ENCODE measurements around the gene DMXL1. TPM values are rescaled to one million over a fixed set of nuclear protein-coding genes. Genes with fewer than 3 reads are reported as not detected.

The DMXL1 gene
- total RNA-seq, 1 donor from 2014 or later: 76.9 TPM

- CTCF ChIA-PET: interaction anchor here (0.9 to 5.3 kb wide), 7 partner anchors 34 to 388 kb away, joined by 3 to 73 read pairs (median 4); partner anchors contain the start of gene DTWD2
- TF ChIP-seq CTCF (IDR thresholded peaks at IDR 0.05): no peak
- Mint-ChIP-seq H3K9me3 (peaks cover 4% of the 10 kb centered on the region), H3K27ac (peak overlapping the region; percentile 87), H3K36me3 (ENCODE audit: low read depth) (no peaks in the 10 kb centered on the region), H3K4me3 (no peak overlapping the region), H3K4me1 (peaks cover 71% of the 10 kb centered on the region), H3K27me3 (no peaks in the 10 kb centered on the region)
- ATAC-seq (ENCODE audit: low read depth) (no peak), DNase-seq (no peak)
- intact Hi-C loops (cut with micrococcal nuclease): loop anchor here (1.0 to 5.0 kb wide), 8 partner anchors 49 to 413 kb away; partner anchors contain the start of genes DMXL1 and TNFAIP8
- POLR2A ChIA-PET: interaction anchor here (0.7 to 2.6 kb wide), 4 partner anchors 104 to 290 kb away, joined by 7 to 9 read pairs (median 8); no protein-coding TSS in a partner anchor
These were observed 48.1 kb upstream of the DMXL1 start for GRCh38 chr5:119022773-119023172.

- intact Hi-C loops (cut with micrococcal nuclease): no loop called here
- Mint-ChIP-seq H3K4me1 (peaks cover 73% of the 10 kb centered on the region), H3K27ac (peak overlapping the region; percentile 83), H3K36me3 (ENCODE audit: low read depth) (no peaks in the 10 kb centered on the region), H3K4me3 (peak overlapping the region; percentile 39), H3K9me3 (peaks cover 4% of the 10 kb centered on the region), H3K27me3 (no peaks in the 10 kb centered on the region)
- peak; percentile 10 for ATAC-seq (ENCODE audit: low read depth)
- no peak for TF ChIP-seq CTCF (IDR thresholded peaks at IDR 0.05)
- no peak for DNase-seq
- ChIA-PET POLR2A (interaction anchor here (0.6 to 3.5 kb wide), 3 partner anchors 42 to 383 kb away, joined by 3 to 29 read pairs (median 3); partner anchors contain the start of gene DMXL1), CTCF (no interaction called here)
These were observed 42.3 kb upstream of the DMXL1 start for GRCh38 chr5:119028575-119028974.

- no peaks in the 10 kb centered on the region for H3K9me3 Mint-ChIP-seq
- peak overlapping the region; percentile 95 for H3K27ac Mint-ChIP-seq
- DNase-seq (no peak), ATAC-seq (ENCODE audit: low read depth) (peak; percentile 38)
- intact Hi-C loops (cut with micrococcal nuclease): loop anchor here (1.0 to 2.0 kb wide), 2 partner anchors 14 to 43 kb away; partner anchors contain the start of gene DTWD2
- ChIA-PET POLR2A (interaction anchor here (0.8 to 3.5 kb wide), 9 partner anchors 9 to 385 kb away, joined by 3 to 29 read pairs (median 3); partner anchors contain the start of genes DMXL1 and DTWD2), CTCF (interaction anchor here (0.9 to 1.9 kb wide), 3 partner anchors 9 to 148 kb away, joined by 3 to 6 read pairs (median 3); no protein-coding TSS in a partner anchor)
- no peaks in the 10 kb centered on the region for H3K36me3 Mint-ChIP-seq (ENCODE audit: low read depth)
- TF ChIP-seq CTCF (IDR thresholded peaks at IDR 0.05): no peak
- H3K27me3 Mint-ChIP-seq: no peaks in the 10 kb centered on the region
- peaks cover 65% of the 10 kb centered on the region for H3K4me1 Mint-ChIP-seq
- peak overlapping the region; percentile 60 for H3K4me3 Mint-ChIP-seq
These were observed 39.6 kb upstream of the DMXL1 start for GRCh38 chr5:119031011-119031886.

GRCh38 chr5:119031905-119032304, 39.0 kb upstream of the DMXL1 start:
- ATAC-seq (ENCODE audit: low read depth): peak; percentile 87
- POLR2A ChIA-PET: interaction anchor here (0.6 to 3.5 kb wide), 6 partner anchors 10 to 236 kb away, joined by 3 to 37 read pairs (median 9); partner anchors contain the start of gene DMXL1
- CTCF ChIA-PET: interaction anchor here (0.9 to 1.9 kb wide), 3 partner anchors 10 to 148 kb away, joined by 3 to 6 read pairs (median 3); no protein-coding TSS in a partner anchor
- TF ChIP-seq CTCF (IDR thresholded peaks at IDR 0.05): no peak
- intact Hi-C loops (cut with micrococcal nuclease): loop anchor here (1.0 to 2.0 kb wide), 3 partner anchors 15 to 44 kb away; partner anchors contain the start of gene DTWD2
- H3K27ac Mint-ChIP-seq: peak overlapping the region; percentile 95
- H3K9me3 Mint-ChIP-seq: no peaks in the 10 kb centered on the region
- no peak for DNase-seq
- no peaks in the 10 kb centered on the region for H3K27me3 Mint-ChIP-seq
- no peaks in the 10 kb centered on the region for H3K36me3 Mint-ChIP-seq (ENCODE audit: low read depth)
- H3K4me3 Mint-ChIP-seq: peak overlapping the region; percentile 60
- H3K4me1 Mint-ChIP-seq: peaks cover 63% of the 10 kb centered on the region

Measured in activated B cell treated with CpG ODN at 0.5 μM for 24 hours (primary cell).